ENCODE data around the gene RPL39.
"Not testable (repeated sequence)": the region's sequence is repeated elsewhere in the genome, so short reads cannot be mapped to it uniquely, and the experiment has no call there.

The RPL39 gene

DNA sequence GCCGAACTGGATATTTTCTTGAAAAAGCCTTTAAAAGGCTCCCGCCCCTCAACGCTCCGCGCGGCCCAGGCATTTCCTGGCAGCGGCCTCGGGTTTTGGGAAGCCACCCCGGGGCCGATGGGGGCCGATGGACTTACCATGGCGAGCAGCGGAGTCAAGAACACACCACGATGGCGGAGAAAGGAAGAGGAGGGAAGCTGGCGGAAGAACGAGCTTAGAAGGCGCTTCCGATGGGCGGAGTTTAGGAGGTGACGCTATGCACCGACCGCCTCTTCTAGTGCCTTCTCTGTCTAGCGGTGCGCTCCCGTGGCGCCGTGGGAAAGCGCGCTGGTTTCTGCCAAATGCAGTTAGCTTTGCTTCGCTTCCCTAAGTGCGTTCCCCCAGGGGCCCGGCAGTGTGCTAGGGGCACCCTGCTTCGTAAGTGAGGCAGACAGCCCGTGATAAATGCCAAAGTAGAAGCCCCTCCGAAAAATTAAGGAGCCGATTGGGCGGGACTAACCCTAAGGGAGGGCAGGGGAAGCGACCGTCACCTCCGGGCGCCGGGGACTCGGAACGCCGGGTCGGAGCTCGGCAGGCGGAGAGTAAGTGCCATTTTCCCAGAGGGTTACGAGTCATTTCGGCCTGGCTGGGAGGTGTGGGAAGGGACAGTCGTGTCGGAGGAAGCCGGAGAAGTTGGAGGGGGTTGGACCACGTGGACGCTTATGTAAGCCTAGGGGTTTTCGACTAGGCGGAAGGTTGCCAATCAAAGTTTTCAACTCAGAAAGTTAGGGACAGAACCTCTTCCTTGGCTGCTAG lies at the start of gene RPL39:
Gene RPL39 (minus strand): TSS at position 194 of the 795 bp plus-strand sequence. CDS start 54 bp downstream, at position 140.
- DNase-seq: peak; percentile 75 to 80

DNA sequence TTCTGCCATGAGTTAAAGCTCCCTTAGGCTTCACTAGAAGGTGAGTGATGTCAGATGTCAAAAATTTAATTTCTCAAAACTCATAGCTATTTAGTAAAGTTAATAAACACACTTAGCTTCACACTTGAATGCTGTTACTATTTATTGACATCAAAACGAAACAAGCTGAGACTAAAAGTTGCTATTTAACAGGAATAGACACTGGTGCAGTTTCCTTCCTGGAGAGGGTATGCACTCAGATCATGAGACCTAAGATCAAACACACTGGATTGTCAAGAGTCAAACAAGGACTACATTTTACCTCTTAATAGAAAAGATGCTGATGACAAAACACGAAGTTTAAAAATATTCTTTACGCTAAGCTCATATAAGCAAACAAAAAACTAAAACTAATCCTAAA lies 42.5 kb upstream of the RPL39 start:
- DNase-seq: no peak

DNA sequence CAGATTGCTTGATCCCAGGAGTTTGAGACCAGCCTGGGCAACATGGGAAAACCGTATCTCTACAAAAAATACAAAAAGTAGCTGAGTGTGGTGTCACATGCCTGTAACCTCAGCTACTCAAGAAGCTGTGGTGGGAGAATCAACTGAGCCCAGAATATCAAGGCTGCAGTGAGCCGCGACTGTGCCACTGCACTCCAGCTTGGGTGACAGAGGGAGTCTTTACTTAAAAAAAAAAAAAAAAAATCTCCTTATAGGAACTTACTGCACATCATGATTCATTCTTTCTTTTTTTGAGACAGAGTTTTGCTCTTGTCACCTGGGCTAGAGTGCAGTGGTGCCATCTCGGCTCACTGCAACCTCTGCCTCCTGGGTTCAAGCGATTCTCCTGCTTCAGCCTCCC lies 37.0 kb upstream of the RPL39 start:
- DNase-seq: no peak

DNA sequence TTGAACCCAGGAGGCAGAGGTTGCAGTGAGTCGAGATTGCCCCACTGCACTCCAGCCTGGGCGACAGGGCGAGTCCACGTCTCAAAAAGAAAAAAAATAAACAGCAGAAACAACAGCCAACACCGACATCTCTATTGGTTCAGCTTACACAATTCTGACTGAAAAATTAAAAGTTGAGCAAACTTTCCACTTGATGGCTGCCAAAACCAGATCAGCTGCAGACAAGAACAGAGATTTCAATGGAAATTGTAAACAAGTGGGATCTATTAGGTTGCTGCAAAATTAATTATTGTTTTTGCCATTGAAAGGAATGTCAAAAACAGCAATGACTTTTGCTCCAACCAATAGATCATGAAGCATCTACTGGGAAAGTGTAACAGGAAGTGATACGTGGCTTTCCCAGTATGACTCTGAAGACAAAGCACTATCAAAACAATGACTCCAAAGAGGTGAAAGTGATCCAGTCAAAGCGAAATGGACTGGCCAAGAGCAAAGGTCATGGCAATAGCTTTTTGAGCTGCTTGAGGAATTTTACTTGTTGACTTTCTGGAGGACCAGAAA lies 35.0 kb upstream of the RPL39 start:
- no peak for DNase-seq

DNA sequence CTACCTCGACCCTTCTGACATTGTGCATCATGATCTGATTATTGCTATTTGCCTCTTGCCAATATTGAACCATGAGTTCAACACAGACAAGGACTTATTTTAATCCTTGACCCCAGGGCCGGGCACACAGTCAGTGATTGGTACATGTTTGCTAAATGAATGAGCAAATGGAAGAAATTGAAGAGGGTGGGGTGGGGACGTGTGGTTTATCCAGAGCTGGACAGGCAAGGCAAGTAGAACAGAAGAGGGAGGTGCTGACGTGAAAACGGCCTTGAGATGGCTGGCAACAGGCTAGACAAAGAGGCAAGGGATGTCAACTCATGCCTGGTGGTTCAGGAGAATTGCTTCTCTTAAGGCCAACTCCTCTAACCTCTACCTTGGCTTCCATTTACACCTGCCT lies 32.8 kb upstream of the RPL39 start:
- not testable (repeated sequence) for DNase-seq

DNA sequence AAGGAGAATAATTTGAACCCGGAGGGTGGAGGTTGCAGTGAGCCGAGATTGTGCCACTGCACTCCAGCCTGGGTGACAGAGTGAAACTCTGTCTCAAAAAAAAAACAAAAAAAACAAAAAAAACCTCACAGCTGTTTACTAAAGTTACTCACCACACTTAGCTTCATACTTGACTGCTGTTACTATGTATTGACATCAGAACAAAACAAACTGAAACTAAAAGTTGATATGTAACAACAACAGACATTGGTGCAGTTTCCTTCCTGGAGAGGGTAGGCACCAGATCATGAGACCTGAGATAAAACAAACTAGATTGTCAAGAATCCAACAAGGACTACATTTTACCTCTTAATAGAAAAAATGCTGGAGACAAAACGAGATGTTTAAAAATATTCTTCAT lies 30.3 kb upstream of the RPL39 start:
- not testable (repeated sequence) for DNase-seq

DNA sequence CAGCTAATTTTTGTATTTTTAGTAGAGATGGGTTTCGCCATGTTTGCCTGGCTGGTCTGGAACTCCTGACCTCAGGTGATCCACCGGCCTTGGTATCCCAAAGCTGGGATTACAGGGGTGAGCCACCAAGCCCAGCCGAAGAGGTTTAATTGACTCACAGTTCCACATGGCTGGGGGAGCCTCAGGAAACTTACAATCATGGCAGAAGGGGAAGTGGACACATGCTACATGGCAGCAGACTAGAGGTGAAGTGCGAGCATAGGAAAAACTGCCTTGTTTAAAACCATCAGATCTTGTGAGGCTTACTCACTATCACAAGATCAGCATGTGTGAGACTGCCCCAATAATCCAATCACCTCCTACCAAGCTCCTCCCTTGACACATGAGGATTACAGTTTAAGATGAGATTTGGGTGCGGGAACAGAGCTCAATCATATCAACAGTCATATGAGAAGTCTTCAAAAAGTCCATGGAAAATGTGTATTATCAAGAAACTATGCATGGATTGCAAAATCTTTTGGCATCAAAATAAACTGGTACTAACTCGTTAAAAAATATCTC lies 25.8 kb upstream of the RPL39 start:
- no peak for DNase-seq

DNA sequence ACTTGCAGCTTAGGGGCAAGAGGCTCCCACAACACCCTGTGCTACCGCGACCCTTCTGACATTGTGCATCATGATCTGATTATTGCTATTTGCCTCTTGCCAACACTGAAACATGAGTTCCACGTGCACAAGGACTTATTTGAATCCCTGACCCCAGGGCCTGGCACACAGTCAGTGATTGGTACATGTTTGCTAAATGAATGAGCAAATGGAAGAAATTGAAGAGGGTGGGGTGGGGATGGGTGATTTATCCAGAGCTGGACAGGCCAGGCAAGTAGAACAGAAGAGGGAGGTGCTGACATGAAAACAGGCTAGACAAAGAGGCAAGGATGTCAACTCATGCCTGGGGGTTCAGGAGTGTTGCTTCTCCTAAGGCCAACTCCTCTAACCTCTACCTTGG lies 24.9 kb upstream of the RPL39 start:
- DNase-seq: no peak

DNA sequence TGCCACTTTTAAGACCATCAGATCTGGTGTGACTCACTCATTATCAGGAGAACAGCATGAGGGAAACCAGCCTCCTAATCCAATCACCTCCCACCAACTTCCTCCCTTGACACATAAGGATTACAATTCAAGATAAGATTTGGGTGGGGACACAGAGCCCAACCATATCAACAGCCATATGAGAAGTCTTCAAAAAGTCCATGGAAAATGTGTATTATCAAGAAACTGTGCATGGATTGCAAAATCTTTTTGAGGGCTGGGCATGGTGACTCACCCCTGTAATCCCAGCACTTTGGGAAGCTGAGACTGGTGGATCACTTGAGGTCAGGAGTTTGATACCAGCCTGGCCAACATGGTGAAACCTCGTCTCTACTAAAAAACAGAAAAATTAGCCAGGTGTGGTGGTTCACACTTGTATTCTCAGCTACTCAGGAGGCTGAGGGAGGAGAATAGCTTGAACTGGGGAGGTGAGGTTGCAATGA lies 17.8 kb upstream of the RPL39 start:
- no peak for DNase-seq

DNA sequence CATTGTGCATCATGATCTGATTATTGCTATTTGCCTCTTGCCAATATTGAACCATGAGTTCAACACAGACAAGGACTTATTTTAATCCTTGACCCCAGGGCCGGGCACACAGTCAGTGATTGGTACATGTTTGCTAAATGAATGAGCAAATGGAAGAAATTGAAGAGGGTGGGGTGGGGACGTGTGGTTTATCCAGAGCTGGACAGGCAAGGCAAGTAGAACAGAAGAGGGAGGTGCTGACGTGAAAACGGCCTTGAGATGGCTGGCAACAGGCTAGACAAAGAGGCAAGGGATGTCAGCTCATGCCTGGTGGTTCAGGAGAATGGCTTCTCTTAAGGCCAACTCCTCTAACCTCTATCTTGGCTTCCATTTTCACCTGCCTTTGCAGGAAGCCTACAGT lies 17.0 kb upstream of the RPL39 start:
- not testable (repeated sequence) for DNase-seq

DNA sequence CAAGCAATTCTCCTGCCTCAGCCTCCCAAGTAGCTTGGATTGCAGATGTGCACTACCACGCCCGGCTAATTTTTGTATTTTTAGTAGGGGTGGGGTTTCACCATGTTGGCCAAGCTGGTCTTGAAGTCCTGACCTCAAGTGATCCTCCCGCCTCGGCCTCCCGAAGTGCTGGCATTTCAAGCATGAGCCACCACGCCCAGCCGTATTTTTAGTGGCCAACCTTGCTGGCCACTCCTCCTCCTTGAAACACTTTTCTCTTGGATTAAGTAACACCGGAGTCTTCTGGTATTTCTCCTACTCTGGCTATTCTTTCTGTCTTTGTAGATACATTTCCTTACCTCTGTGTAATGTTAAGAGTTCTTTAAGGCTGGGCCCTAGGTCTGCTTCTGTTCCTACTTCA lies 11.1 kb upstream of the RPL39 start:
- DNase-seq: no peak

DNA sequence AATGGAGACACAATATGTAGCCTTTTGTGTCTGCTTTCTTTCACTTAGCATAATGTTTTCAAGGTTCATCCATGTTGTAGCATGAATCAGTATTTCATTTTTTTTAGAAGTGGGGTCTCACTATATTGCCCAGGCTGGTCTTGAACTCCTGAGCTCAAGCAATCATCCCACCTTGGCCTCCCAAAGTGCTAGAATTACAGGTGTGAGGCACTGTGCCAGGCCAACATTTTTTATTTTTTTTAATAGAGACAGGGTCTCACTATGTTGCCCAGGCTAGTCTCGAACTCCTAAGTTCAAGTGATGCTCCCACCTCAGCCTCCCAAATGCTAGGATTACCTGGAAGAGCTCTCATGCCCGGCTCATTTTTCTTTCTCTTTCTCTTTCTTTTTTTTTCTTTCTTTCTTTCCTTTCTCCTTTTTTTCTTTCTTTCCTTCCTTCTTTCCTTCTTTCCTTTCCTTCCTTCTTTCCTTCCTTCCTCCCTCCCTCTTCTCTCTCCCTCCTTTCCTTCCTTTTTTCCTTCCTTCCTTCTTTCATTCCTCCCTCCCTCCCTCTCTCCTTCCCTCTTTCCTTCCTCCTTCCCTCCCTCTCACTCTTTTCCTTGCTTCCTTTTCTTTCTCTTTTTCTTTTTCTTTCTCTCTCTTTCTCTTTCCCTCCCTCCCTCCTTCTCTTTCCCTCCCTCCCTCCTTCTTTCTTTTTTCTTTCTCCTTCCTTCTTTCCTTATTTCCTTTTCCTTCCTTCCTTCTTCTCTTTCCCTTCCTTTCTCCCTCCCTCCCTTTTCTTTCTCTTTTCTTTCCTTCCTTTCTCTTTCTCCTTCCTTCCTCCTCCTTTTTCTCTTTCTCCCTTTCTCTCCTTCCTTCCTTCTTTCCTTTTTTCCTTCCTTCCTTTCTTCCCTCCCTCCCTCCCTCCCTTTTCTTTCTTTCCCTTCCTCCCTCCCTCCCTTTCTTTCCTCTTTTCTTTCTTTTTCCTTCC lies 10.1 kb upstream of the RPL39 start:
- DNase-seq: no peak

DNA sequence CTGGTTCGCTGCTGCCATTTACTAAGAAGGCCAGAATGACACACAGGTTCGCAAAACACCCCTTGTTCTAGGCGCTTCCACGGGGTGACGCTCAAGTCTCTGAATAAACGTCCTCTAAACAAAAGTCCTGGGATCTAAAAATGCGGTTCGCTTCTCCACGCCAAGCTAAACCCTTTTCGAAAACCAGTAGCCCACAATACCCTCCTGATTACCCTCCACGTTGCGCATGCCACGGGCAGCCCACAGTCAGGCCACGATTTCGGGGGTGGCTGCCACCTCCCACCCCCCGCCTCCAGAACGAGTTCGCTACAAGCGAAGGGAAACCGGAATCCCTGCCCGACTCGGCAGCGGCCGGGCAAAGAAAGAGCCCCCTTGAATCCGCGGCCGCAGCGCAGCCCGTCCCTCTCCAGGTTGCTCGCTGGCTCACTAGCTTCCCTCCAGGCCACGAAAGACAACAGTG lies 423 bp downstream of the RPL39 start:
- DNase-seq: peak; percentile 40 to 57

DNA sequence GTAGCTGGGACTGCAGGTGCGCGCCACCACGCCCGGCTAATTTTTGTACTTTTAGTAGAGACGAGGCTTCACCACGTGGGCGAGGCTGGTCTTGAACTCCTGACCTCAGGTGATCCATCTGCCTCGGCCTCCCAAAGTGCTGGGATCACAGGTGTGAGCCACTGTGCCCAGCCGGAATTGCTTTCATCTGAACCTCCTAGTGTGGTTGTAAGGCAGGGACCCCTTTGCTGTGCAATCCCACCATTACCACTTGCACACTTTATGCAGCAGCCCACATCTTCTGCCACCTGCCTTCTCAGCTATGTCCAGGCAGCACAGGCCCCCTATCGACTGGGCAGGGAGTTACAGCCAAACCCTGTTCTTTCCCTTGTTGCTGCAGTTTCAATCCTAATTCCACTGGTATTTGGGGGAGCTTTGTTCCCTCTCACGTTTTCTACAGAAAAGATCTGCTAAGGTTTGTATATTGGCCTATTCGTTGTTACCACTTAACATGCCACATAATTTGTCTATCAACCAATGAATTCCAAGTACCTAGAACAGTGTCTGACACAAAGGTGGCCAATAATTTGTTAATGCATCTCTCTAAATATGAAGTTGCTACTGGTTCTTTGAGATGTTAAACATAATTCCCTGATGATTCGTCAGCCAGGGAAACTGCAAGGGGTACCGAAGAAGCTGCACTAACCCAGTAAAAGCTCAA lies 6.5 kb downstream of the RPL39 start:
- DNase-seq: peak; percentile 26 to 47

DNA sequence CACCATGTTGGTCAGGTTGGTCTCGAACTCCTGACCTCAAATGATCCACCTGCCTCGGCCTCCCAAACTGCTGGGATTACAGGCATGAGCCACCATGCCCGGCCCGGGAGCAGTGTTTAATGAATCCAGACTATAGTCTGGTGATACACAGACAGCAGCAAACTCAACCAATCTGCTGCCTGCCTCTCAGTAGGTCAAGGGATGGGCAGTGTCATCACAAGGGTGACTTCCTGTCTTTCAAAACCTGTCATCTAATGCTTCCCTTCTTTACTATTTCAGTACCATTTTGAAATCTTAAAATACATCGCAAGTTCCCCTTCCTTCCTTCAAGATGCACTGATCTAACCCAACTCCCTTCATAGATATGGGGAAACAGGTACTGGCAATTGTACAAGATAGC lies 8.4 kb downstream of the RPL39 start:
- DNase-seq: no peak

DNA sequence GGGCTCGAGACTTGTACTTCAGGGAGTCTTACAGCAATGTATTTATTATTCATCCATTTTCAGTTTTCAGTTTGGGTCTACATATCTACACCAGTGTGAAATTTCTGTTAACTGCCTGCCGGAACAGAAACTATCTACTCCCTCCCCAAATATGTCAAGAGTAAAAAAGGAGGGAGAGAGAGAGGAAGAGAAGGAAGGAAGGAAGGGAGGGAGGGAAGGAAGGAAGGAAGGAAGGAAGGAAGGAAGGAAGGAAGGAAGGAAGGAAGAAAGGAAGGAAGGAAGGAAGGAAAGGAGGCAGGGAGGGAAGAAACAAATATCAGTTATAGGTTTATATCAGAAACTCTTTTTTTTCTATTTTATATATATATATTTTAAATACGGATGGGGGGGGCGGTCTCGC lies 12.6 kb downstream of the RPL39 start:
- DNase-seq: no peak

DNA sequence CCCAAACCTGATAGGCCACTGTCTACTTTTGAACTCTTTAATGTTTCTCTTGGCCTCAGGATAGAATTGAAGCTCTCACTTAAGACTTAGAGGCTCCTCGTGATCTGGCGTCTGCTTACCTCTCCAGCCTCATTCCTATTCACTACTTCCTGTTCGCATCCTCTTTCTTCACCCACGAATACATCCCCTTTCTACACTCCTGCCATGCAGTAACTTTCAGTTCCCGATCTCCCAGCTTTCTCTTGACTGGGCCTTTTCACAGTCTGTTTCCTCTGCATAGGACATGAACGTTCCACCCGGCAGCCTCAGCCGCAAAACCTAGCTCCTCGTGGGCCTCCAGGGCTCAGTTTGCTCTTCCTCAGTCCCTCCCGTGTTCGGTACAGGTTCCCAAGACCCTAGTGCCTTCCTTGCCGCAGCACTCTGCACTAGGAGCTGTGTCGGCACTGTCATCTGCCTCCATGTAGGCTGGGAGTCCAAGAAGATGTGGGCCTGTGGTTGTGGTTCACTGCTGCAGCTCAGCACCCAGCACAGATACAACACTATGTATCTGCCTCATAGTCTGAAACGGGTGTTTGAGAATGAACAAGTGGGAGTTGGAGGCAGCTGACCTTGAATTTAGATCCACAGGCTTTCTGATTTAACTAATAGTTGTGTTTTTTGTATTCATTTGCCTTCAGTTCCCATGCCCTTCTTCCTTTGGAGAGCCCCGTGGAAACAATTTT lies 15.8 kb downstream of the RPL39 start:
- no peak for DNase-seq

DNA sequence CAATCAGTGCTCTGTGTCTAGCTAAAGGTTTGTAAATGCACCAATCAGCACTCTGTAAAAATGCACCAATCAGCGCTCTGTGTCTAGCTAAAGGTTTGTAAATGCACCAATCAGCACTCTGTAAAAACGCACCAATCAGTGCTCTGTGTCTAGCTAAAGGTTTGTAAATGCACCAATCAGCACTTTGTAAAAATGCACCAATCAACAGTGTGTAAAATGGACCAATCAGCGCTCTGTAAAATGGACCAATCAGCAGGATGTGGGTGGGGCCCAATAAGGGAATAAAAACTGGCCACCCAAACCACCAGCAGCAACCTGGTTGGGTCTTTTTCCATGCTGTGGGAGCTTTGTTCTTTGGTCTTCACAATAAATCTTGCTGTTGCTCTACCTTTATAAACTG lies 22.0 kb downstream of the RPL39 start:
- DNase-seq: not testable (repeated sequence)

DNA sequence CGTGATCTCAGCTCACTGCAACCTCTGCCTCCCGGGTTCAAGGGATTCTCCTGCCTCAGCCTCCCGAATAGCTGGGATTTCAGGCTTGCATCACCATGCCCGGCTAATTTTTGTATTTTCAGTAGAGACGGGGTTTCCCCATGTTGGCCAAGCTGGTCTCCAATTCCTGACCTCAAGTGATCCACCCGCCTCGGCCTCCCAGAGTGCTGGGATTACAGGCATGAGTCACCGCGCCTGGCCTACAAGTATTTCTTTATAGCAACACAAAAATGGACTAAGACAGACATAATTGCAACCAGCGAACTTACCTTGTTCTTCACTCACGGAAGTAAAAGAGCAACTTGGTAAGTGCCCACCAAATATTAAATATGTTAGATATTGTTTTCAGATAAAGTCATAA lies 23.0 kb downstream of the RPL39 start:
- DNase-seq: not testable (repeated sequence)

DNA sequence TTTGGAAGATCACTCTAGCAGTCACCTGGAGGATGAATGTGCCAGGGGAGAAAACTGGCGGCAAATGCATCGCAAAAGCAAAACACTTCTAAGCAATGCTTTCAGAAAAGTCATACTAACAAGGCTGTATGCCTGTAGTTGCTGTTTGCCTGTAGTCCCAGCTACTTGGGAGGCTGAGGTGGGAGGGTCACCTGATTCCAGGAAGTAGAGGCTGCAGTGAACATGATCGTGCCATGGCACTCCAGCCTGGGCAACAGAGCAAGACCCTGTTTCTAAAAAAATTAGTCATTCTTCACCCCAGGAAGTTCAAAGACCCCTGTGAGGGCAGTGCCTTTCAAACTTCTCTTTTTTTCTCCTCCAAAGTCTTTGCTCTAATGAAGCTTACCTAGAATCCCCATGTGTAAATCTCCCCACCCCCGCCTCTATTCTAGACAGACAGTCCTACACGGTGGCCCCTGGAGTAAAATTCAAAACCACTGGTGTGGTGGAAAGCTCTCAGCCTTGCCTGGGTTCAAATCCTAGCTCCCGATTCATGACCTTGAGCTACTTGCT lies 27.5 kb downstream of the RPL39 start:
- DNase-seq: no peak

DNA sequence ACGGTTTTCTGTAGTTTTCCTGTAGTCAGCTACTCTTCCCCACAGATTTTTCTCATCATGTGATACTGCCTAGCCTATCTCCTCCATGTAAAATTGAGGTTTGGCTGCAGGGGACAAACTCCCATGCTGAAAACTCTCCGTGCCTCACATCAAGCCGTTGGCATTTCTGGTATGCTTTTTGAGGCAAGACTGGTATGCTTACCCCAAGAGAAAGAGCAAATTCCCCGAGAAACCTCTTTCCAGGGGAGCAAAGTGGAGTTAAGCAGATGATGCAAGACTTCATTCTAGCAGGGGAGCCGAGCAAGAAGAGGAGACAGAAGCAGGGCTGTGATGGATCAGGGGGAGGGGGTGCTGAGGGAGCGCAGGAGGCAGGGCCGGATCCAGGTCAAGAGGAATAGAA lies 28.2 kb downstream of the RPL39 start:
- no peak for DNase-seq
